Measurements from ENCODE around the gene MCM10. TPM values are rescaled to one million over a fixed set of nuclear protein-coding genes. Genes with fewer than 3 reads are reported as not detected.

The MCM10 gene
- total RNA-seq, 1 experiment from 2014 or later: 22.8 TPM

- in situ Hi-C loops (cut with HindIII; ENCODE audit: low pct_unique_long_range_greater_than_20kb, low sequenced_read_pairs): no loop called here
- TF ChIP-seq, protein P1, sequence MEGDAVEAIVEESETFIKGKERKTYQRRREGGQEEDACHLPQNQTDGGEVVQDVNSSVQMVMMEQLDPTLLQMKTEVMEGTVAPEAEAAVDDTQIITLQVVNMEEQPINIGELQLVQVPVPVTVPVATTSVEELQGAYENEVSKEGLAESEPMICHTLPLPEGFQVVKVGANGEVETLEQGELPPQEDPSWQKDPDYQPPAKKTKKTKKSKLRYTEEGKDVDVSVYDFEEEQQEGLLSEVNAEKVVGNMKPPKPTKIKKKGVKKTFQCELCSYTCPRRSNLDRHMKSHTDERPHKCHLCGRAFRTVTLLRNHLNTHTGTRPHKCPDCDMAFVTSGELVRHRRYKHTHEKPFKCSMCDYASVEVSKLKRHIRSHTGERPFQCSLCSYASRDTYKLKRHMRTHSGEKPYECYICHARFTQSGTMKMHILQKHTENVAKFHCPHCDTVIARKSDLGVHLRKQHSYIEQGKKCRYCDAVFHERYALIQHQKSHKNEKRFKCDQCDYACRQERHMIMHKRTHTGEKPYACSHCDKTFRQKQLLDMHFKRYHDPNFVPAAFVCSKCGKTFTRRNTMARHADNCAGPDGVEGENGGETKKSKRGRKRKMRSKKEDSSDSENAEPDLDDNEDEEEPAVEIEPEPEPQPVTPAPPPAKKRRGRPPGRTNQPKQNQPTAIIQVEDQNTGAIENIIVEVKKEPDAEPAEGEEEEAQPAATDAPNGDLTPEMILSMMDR (IDR thresholded peaks at IDR 0.05): no peak
- TF ChIP-seq SIN3A (IDR thresholded peaks at IDR 0.05; ENCODE audit: borderline replicate concordance, insufficient read depth, low read depth, low read length) (no peak), POLR2AphosphoS5 (IDR thresholded peaks at IDR 0.05; ENCODE audit: low read depth, low read length) (no peak), TCF7L2 (IDR thresholded peaks at IDR 0.05; ENCODE audit: low read depth, low read length) (no peak)
- TF ChIP-seq, protein P2, sequence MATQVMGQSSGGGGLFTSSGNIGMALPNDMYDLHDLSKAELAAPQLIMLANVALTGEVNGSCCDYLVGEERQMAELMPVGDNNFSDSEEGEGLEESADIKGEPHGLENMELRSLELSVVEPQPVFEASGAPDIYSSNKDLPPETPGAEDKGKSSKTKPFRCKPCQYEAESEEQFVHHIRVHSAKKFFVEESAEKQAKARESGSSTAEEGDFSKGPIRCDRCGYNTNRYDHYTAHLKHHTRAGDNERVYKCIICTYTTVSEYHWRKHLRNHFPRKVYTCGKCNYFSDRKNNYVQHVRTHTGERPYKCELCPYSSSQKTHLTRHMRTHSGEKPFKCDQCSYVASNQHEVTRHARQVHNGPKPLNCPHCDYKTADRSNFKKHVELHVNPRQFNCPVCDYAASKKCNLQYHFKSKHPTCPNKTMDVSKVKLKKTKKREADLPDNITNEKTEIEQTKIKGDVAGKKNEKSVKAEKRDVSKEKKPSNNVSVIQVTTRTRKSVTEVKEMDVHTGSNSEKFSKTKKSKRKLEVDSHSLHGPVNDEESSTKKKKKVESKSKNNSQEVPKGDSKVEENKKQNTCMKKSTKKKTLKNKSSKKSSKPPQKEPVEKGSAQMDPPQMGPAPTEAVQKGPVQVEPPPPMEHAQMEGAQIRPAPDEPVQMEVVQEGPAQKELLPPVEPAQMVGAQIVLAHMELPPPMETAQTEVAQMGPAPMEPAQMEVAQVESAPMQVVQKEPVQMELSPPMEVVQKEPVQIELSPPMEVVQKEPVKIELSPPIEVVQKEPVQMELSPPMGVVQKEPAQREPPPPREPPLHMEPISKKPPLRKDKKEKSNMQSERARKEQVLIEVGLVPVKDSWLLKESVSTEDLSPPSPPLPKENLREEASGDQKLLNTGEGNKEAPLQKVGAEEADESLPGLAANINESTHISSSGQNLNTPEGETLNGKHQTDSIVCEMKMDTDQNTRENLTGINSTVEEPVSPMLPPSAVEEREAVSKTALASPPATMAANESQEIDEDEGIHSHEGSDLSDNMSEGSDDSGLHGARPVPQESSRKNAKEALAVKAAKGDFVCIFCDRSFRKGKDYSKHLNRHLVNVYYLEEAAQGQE (IDR thresholded peaks at IDR 0.05; ENCODE audit: insufficient read depth in 1 of 2, low read depth in 2 of 2, low read length in 1 of 2): no peak
- Histone ChIP-seq H3K9me3 (ENCODE audit: control insufficient read depth, insufficient read depth, low read depth, low read length) (no peaks in the 10 kb centered on the region), H3K36me3 (ENCODE audit: control insufficient read depth, insufficient read depth, low read length) (no peaks in the 10 kb centered on the region; the same call in 1 of the 2 replicates), H3K4me3 (ENCODE audit: low read depth in 2 of 2, low read length in 2 of 2) (no peak overlapping the region), H3K27me3 (ENCODE audit: control insufficient read depth, insufficient read depth, low read length) (no peaks in the 10 kb centered on the region), H3K4me1 (ENCODE audit: control insufficient read depth, insufficient read depth, low read length) (no peaks in the 10 kb centered on the region), H3K27ac (ENCODE audit: low read length) (no peak overlapping the region)
- POLR2A ChIA-PET: no interaction called here
- ATAC-seq (no peak), DNase-seq (ENCODE audit: low read depth, low spot score) (no peak)
- intact Hi-C loops (cut with micrococcal nuclease; ENCODE audit: unreplicated experiment): no loop called here
- CTCF ChIA-PET: no interaction called here
- no TSS peak for BruUV-seq (replicated peaks)
These were observed 22.9 kb downstream of the MCM10 start for GRCh38 chr10:13184276-13184675.

- no TSS peak for BruUV-seq (replicated peaks)
- CTCF ChIA-PET: no interaction called here
- H3K27ac ChIP-seq (ENCODE audit: low read length): no peak overlapping the region
- H3K4me1 ChIP-seq (ENCODE audit: control insufficient read depth, insufficient read depth, low read length): no peaks in the 10 kb centered on the region
- ATAC-seq (no peak), DNase-seq (ENCODE audit: low read depth, low spot score) (no peak)
- H3K27me3 ChIP-seq (ENCODE audit: control insufficient read depth, insufficient read depth, low read length): no peaks in the 10 kb centered on the region
- intact Hi-C loops (cut with micrococcal nuclease; ENCODE audit: unreplicated experiment) (no loop called here), in situ Hi-C loops (cut with HindIII; ENCODE audit: low pct_unique_long_range_greater_than_20kb, low sequenced_read_pairs) (no loop called here)
- no peaks in the 10 kb centered on the region for H3K9me3 ChIP-seq (ENCODE audit: control insufficient read depth, insufficient read depth, low read depth, low read length)
- TF ChIP-seq, protein P2 (IDR thresholded peaks at IDR 0.05; ENCODE audit: insufficient read depth in 1 of 2, low read depth in 2 of 2, low read length in 1 of 2): no peak
- TF ChIP-seq SIN3A (IDR thresholded peaks at IDR 0.05; ENCODE audit: borderline replicate concordance, insufficient read depth, low read depth, low read length): no peak
- TF ChIP-seq, protein P1 (IDR thresholded peaks at IDR 0.05): no peak
- no peak for TF ChIP-seq POLR2AphosphoS5 (IDR thresholded peaks at IDR 0.05; ENCODE audit: low read depth, low read length)
- TF ChIP-seq TCF7L2 (IDR thresholded peaks at IDR 0.05; ENCODE audit: low read depth, low read length): no peak
- no peak overlapping the region for H3K4me3 ChIP-seq (ENCODE audit: low read depth in 2 of 2, low read length in 2 of 2)
- H3K36me3 ChIP-seq (ENCODE audit: control insufficient read depth, insufficient read depth, low read length): no peaks in the 10 kb centered on the region; the same call in 1 of the 2 replicates
- POLR2A ChIA-PET: no interaction called here
These were observed 23.6 kb downstream of the MCM10 start for GRCh38 chr10:13184730-13185514.

Data from Panc1 (cell line).